Activated T-helper 17 cell treated with anti-CD3 and anti-CD28 coated beads, Interleukin-2, amount 50 U/mL, for 72 hours (primary cell): ENCODE measurements around the gene IL21R. TPM values are rescaled to one million over a fixed set of nuclear protein-coding genes. Genes with fewer than 3 reads are reported as not detected.
"Not testable (repeated sequence)": the region's sequence is repeated elsewhere in the genome, so short reads cannot be mapped to it uniquely, and the experiment has no call there.

Experiments used
- ATAC-seq: fragments of 150-1000 bp; cut with Tn5 transposase; replicated peaks from 2 replicates; pipeline ENCODE4 v1.10.0; 2021; ENCODE audit warnings: mild to moderate bottlenecking, moderate library complexity
- H3K27ac Mint-ChIP-seq: one replicate; pipeline ENCODE4 v1.8.0; 2022; ENCODE audit warnings: mixed read lengths
- H3K27me3 Mint-ChIP-seq: one replicate; pipeline ENCODE4 v1.8.0; 2022; ENCODE audit warnings: mixed read lengths
- H3K36me3 Mint-ChIP-seq: one replicate; pipeline ENCODE4 v1.8.0; 2022; ENCODE audit warnings: low read depth, mild to moderate bottlenecking, mixed read lengths
- H3K4me1 Mint-ChIP-seq: one replicate; pipeline ENCODE4 v1.8.0; 2022; ENCODE audit warnings: mixed read lengths
- H3K4me3 Mint-ChIP-seq: one replicate; pipeline ENCODE4 v1.8.0; 2022; ENCODE audit warnings: mild to moderate bottlenecking, mixed read lengths
- H3K9me3 Mint-ChIP-seq: one replicate; pipeline ENCODE4 v1.8.0; 2022; ENCODE audit warnings: mixed read lengths
- total RNA-seq, 2 donors: library from RNA; stranded (reverse); gene quantifications; one replicate each; pipeline ENCODE4 v1.2.3, GENCODE V29; 2022

IL21R gene
- total RNA-seq, 2 donors from 2014 or later = 41.8 to 53.6 TPM

- H3K27me3 Mint-ChIP-seq = no peaks in the 10 kb centered on the region
- no peaks in the 10 kb centered on the region for H3K9me3 Mint-ChIP-seq
- H3K36me3 Mint-ChIP-seq = peaks cover 100% of the 10 kb centered on the region
These were observed 31.7 kb downstream of the IL21R start for GRCh38 chr16:27433636-27434035.

GRCh38 chr16:27434141-27435051 is 32.4 kb downstream of the IL21R start:
- H3K27ac Mint-ChIP-seq = peak overlapping the region; percentile 43
- H3K27me3 Mint-ChIP-seq = no peaks in the 10 kb centered on the region
- ATAC-seq = no peak
- no peaks in the 10 kb centered on the region for H3K9me3 Mint-ChIP-seq
- peaks cover 100% of the 10 kb centered on the region for H3K36me3 Mint-ChIP-seq
- no peak overlapping the region for H3K4me3 Mint-ChIP-seq
- peaks cover 5% of the 10 kb centered on the region for H3K4me1 Mint-ChIP-seq

More at GRCh38 chr16:27433636-27434035, 31.7 kb downstream of the IL21R start:
- no peak for ATAC-seq
- no peak overlapping the region for H3K27ac Mint-ChIP-seq
- no peak overlapping the region for H3K4me3 Mint-ChIP-seq
- peaks cover 4% of the 10 kb centered on the region for H3K4me1 Mint-ChIP-seq

GRCh38 chr16:27435146-27435545 is 33.2 kb downstream of the IL21R start:
- peaks cover 100% of the 10 kb centered on the region for H3K36me3 Mint-ChIP-seq
- H3K27me3 Mint-ChIP-seq, ATAC-seq, H3K4me3 Mint-ChIP-seq, H3K9me3 Mint-ChIP-seq, H3K4me1 Mint-ChIP-seq, H3K27ac Mint-ChIP-seq: not testable (repeated sequence)

GRCh38 chr16:27436065-27436464 is 34.1 kb downstream of the IL21R start:
- H3K36me3 Mint-ChIP-seq = peaks cover 100% of the 10 kb centered on the region
- no peaks in the 10 kb centered on the region for H3K27me3 Mint-ChIP-seq
- no peak overlapping the region for H3K4me3 Mint-ChIP-seq
- ATAC-seq = no peak
- peak overlapping the region; percentile 71 for H3K27ac Mint-ChIP-seq
- no peaks in the 10 kb centered on the region for H3K9me3 Mint-ChIP-seq
- H3K4me1 Mint-ChIP-seq = peaks cover 5% of the 10 kb centered on the region

GRCh38 chr16:27436921-27437650 is 35.1 kb downstream of the IL21R start:
- peak overlapping the region; percentile 71 for H3K27ac Mint-ChIP-seq
- H3K36me3 Mint-ChIP-seq = peaks cover 100% of the 10 kb centered on the region
- no peaks in the 10 kb centered on the region for H3K9me3 Mint-ChIP-seq
- no peaks in the 10 kb centered on the region for H3K27me3 Mint-ChIP-seq
- peaks cover 5% of the 10 kb centered on the region for H3K4me1 Mint-ChIP-seq
- H3K4me3 Mint-ChIP-seq = no peak overlapping the region
- no peak for ATAC-seq

- no peak for ATAC-seq
- no peaks in the 10 kb centered on the region for H3K27me3 Mint-ChIP-seq
- H3K4me1 Mint-ChIP-seq = peaks cover 5% of the 10 kb centered on the region
- no peak overlapping the region for H3K27ac Mint-ChIP-seq
- no peak overlapping the region for H3K4me3 Mint-ChIP-seq
- H3K9me3 Mint-ChIP-seq = no peaks in the 10 kb centered on the region
- H3K36me3 Mint-ChIP-seq = peaks cover 100% of the 10 kb centered on the region
These were observed 36.0 kb downstream of the IL21R start for GRCh38 chr16:27437946-27438345.

GRCh38 chr16:27439271-27440018 is 37.5 kb downstream of the IL21R start:
- ATAC-seq = no peak
- peaks cover 5% of the 10 kb centered on the region for H3K4me1 Mint-ChIP-seq
- no peaks in the 10 kb centered on the region for H3K9me3 Mint-ChIP-seq
- H3K27me3 Mint-ChIP-seq = no peaks in the 10 kb centered on the region
- H3K27ac Mint-ChIP-seq = no peak overlapping the region
- H3K4me3 Mint-ChIP-seq = no peak overlapping the region
- peaks cover 100% of the 10 kb centered on the region for H3K36me3 Mint-ChIP-seq

- Mint-ChIP-seq H3K4me1 (peaks cover 11% of the 10 kb centered on the region), H3K4me3 (no peak overlapping the region), H3K36me3 (peaks cover 100% of the 10 kb centered on the region), H3K27ac (no peak overlapping the region), H3K27me3 (no peaks in the 10 kb centered on the region), H3K9me3 (no peaks in the 10 kb centered on the region)
- ATAC-seq = no peak
These were observed 39.3 kb downstream of the IL21R start for GRCh38 chr16:27441276-27441675.

GRCh38 chr16:27441998-27442397 is 40.0 kb downstream of the IL21R start:
- Mint-ChIP-seq H3K4me1 (peaks cover 16% of the 10 kb centered on the region), H3K9me3 (no peaks in the 10 kb centered on the region), H3K27me3 (no peaks in the 10 kb centered on the region), H3K4me3 (no peak overlapping the region), H3K27ac (no peak overlapping the region), H3K36me3 (peaks cover 100% of the 10 kb centered on the region)
- no peak for ATAC-seq

GRCh38 chr16:27444015-27444414 is 42.0 kb downstream of the IL21R start:
- Mint-ChIP-seq H3K4me1 (peaks cover 26% of the 10 kb centered on the region), H3K27me3 (no peaks in the 10 kb centered on the region), H3K4me3 (no peak overlapping the region), H3K27ac (no peak overlapping the region), H3K9me3 (no peaks in the 10 kb centered on the region), H3K36me3 (peaks cover 98% of the 10 kb centered on the region)
- ATAC-seq = no peak

- H3K4me3 Mint-ChIP-seq = no peak overlapping the region
- ATAC-seq = no peak
- H3K36me3 Mint-ChIP-seq = peaks cover 98% of the 10 kb centered on the region
- peak overlapping the region; percentile 65 for H3K27ac Mint-ChIP-seq
- no peaks in the 10 kb centered on the region for H3K27me3 Mint-ChIP-seq
- peaks cover 24% of the 10 kb centered on the region for H3K4me1 Mint-ChIP-seq
- H3K9me3 Mint-ChIP-seq = no peaks in the 10 kb centered on the region
These were observed 42.5 kb downstream of the IL21R start for GRCh38 chr16:27444470-27444869.

- no peak for ATAC-seq
- H3K4me3 Mint-ChIP-seq = peak overlapping the region; percentile 57
- H3K27ac Mint-ChIP-seq = peak overlapping the region; percentile 65
- H3K36me3 Mint-ChIP-seq = peaks cover 98% of the 10 kb centered on the region
- no peaks in the 10 kb centered on the region for H3K9me3 Mint-ChIP-seq
- peaks cover 34% of the 10 kb centered on the region for H3K4me1 Mint-ChIP-seq
- H3K27me3 Mint-ChIP-seq = no peaks in the 10 kb centered on the region
These were observed 43.7 kb downstream of the IL21R start for GRCh38 chr16:27445502-27446175.

GRCh38 chr16:27446721-27447120 is 44.7 kb downstream of the IL21R start:
- Mint-ChIP-seq H3K4me1 (peaks cover 42% of the 10 kb centered on the region), H3K27ac (peak overlapping the region; percentile 65), H3K9me3 (no peaks in the 10 kb centered on the region), H3K27me3 (no peaks in the 10 kb centered on the region), H3K36me3 (peaks cover 98% of the 10 kb centered on the region), H3K4me3 (peak overlapping the region; percentile 57)
- ATAC-seq = peak; percentile 58

- peaks cover 47% of the 10 kb centered on the region for H3K4me1 Mint-ChIP-seq
These were observed 45.3 kb downstream of the IL21R start for GRCh38 chr16:27447301-27447700.

More at GRCh38 chr16:27447301-27447700, 45.3 kb downstream of the IL21R start:
- Mint-ChIP-seq H3K4me3 (peak overlapping the region; percentile 57), H3K27me3 (no peaks in the 10 kb centered on the region), H3K27ac (peak overlapping the region; percentile 65), H3K36me3 (peaks cover 98% of the 10 kb centered on the region), H3K9me3 (no peaks in the 10 kb centered on the region)
- ATAC-seq = no peak
